NCI-H2196 (cell line): ENCODE data around the gene PDGFRB.

Experiments used
- DNase-seq: peaks from one replicate; lab custom pipeline; 2025; ENCODE audit not compliant: unreplicated experiment; lab: John Stamatoyannopoulos, UW

PDGFRB gene

GRCh38 chr5:150118561-150119229, 37.0 kb downstream of the PDGFRB start:
- no peak for DNase-seq

- no peak for DNase-seq
Measured at GRCh38 chr5:150117945-150118560, 37.6 kb downstream of the PDGFRB start.

GRCh38 chr5:150116667-150117400, 38.8 kb downstream of the PDGFRB start:
- no peak for DNase-seq

GRCh38 chr5:150114773-150115408, 40.8 kb downstream of the PDGFRB start:
- no peak for DNase-seq

GRCh38 chr5:150114102-150114641, 41.5 kb downstream of the PDGFRB start:
- DNase-seq: no peak

- DNase-seq: no peak
Measured at GRCh38 chr5:150113047-150113744, 42.4 kb downstream of the PDGFRB start.

GRCh38 chr5:150112201-150113046, 43.2 kb downstream of the PDGFRB start:
- DNase-seq: no peak

- no peak for DNase-seq
Measured at GRCh38 chr5:150111122-150111521, 44.5 kb downstream of the PDGFRB start.

- DNase-seq: no peak
Measured at GRCh38 chr5:150109921-150110320, 45.7 kb downstream of the PDGFRB start.

GRCh38 chr5:150108711-150109514, 46.7 kb downstream of the PDGFRB start:
- no peak for DNase-seq

- DNase-seq: no peak
Measured at GRCh38 chr5:150107909-150108447, 47.7 kb downstream of the PDGFRB start.

- peak; percentile 66 for DNase-seq
Measured at GRCh38 chr5:150106674-150107426, 48.8 kb downstream of the PDGFRB start.

- DNase-seq: no peak
Measured at GRCh38 chr5:150105928-150106615, 49.6 kb downstream of the PDGFRB start.

GRCh38 chr5:150104550-150104870, 51.1 kb downstream of the PDGFRB start:
- DNase-seq: no peak

GRCh38 chr5:150103678-150104549, 51.7 kb downstream of the PDGFRB start:
- no peak for DNase-seq

- DNase-seq: no peak
Measured at GRCh38 chr5:150101023-150101422, 54.6 kb downstream of the PDGFRB start.

GRCh38 chr5:150097152-150097551, 58.5 kb downstream of the PDGFRB start:
- DNase-seq: no peak
